HS-5 (cell line): ENCODE data around the gene DUOXA2.
"Not testable (repeated sequence)": the region's sequence is repeated elsewhere in the genome, so short reads cannot be mapped to it uniquely, and the experiment has no call there.

Source experiments
- DNase-seq: peaks from one replicate; pipeline ENCODE4 v3.0.0-alpha.2; 2012; ENCODE audit warnings: low read depth

Gene DUOXA2

GRCh38 chr15:45114076-45114750, at the start of gene DUOXA2, which contains the start of gene DUOX2:
TSS of gene DUOXA2 (plus strand) at chr15:45114326. CDS start at chr15:45114606, 280 bp downstream.
TSS of gene DUOX2 (minus strand) at chr15:45114172. CDS start at chr15:45113411, 761 bp downstream.
- DNase-seq = no peak

GRCh38 chr15:45064386-45064785, 49.7 kb upstream of the DUOXA2 start:
- no peak for DNase-seq

- DNase-seq = not testable (repeated sequence)
Measured at GRCh38 chr15:45069942-45070360, 44.2 kb upstream of the DUOXA2 start.

- not testable (repeated sequence) for DNase-seq
Measured at GRCh38 chr15:45073602-45074001, 40.5 kb upstream of the DUOXA2 start.

GRCh38 chr15:45075440-45076320, 38.4 kb upstream of the DUOXA2 start:
- DNase-seq = not testable (repeated sequence)

- DNase-seq = not testable (repeated sequence)
Measured at GRCh38 chr15:45077391-45077790, 36.7 kb upstream of the DUOXA2 start.

GRCh38 chr15:45079201-45079600, 34.9 kb upstream of the DUOXA2 start:
- not testable (repeated sequence) for DNase-seq

- DNase-seq = not testable (repeated sequence)
Measured at GRCh38 chr15:45079628-45080246, 34.4 kb upstream of the DUOXA2 start.

GRCh38 chr15:45080593-45080992, 33.5 kb upstream of the DUOXA2 start:
- DNase-seq = not testable (repeated sequence)

GRCh38 chr15:45082412-45082811, 31.7 kb upstream of the DUOXA2 start:
- not testable (repeated sequence) for DNase-seq

- DNase-seq = no peak
Measured at GRCh38 chr15:45083223-45083622, 30.9 kb upstream of the DUOXA2 start.

GRCh38 chr15:45084163-45084562, 30.0 kb upstream of the DUOXA2 start:
- no peak for DNase-seq

GRCh38 chr15:45087513-45087912, 26.6 kb upstream of the DUOXA2 start:
- no peak for DNase-seq

- DNase-seq = no peak
Measured at GRCh38 chr15:45088801-45089711, 25.1 kb upstream of the DUOXA2 start.

GRCh38 chr15:45089712-45090373, 24.3 kb upstream of the DUOXA2 start:
- DNase-seq = no peak

- DNase-seq = no peak
Measured at GRCh38 chr15:45091161-45091560, 23.0 kb upstream of the DUOXA2 start.

GRCh38 chr15:45091576-45091975, 22.6 kb upstream of the DUOXA2 start:
- DNase-seq = no peak

- no peak for DNase-seq
Measured at GRCh38 chr15:45093013-45093412, 21.1 kb upstream of the DUOXA2 start.

- no peak for DNase-seq
Measured at GRCh38 chr15:45093622-45094357, 20.3 kb upstream of the DUOXA2 start.

GRCh38 chr15:45094358-45094730, 19.8 kb upstream of the DUOXA2 start:
- DNase-seq = no peak
